Left colon (tissue), 2 donors: Measurements from ENCODE around the gene RNF214. TPM values are rescaled to one million over a fixed set of nuclear protein-coding genes. Genes with fewer than 3 reads are reported as not detected.
A peak's percentile ranks its signal among the peaks of the same experiment; 100 is the strongest.
"Not testable (repeated sequence)": the region's sequence is repeated elsewhere in the genome, so short reads cannot be mapped to it uniquely, and the experiment has no call there.

Source experiments
- ATAC-seq: fragments of 200-7000 bp; cut with Tn5 transposase; one replicate; pipeline ENCODE4 v1.9.1; 2020; ENCODE audit warnings: mild to moderate bottlenecking, moderate library complexity
- DNase-seq, 2 donors: peaks; one replicate each; pipeline ENCODE4 v3.0.0-alpha.2; 2020
- intact Hi-C, 2 donors: fragments of 100-400 bp; cut with DNase I in 1 of 2; cut with micrococcal nuclease in 1 of 2; formaldehyde crosslinking; loops; one replicate each; pipeline versions ENCODE4 v1.11.2 to v1.14.0; 2022; cut with DNase I, micrococcal nuclease
- total RNA-seq, 2 donors: library from RNA; stranded (reverse); fragmentation: NEBNext Ultra II Directional; extraction: Animal tissue kit (Norgen Biotek cat#: 25700); gene quantifications; one replicate each; pipeline ENCODE4 v1.2.1, GENCODE V29; 2021
- donor health status: DM: no; HTN: no; CAD: no.
- donor health status: DM: yes; HTN: yes; CAD: no.

Gene RNF214
- total RNA-seq, 2 donors from 2014 or later: 17.4 to 17.8 TPM

- intact Hi-C loops: no loop called here
- ATAC-seq: no peak
- DNase-seq: no peak
Observed at GRCh38 chr11:117258576-117258975, 26.1 kb downstream of the RNF214 start.

- intact Hi-C loops: no loop called here
- DNase-seq: no peak
- ATAC-seq: no peak
Observed at GRCh38 chr11:117259417-117259816, 26.9 kb downstream of the RNF214 start.

DNA sequence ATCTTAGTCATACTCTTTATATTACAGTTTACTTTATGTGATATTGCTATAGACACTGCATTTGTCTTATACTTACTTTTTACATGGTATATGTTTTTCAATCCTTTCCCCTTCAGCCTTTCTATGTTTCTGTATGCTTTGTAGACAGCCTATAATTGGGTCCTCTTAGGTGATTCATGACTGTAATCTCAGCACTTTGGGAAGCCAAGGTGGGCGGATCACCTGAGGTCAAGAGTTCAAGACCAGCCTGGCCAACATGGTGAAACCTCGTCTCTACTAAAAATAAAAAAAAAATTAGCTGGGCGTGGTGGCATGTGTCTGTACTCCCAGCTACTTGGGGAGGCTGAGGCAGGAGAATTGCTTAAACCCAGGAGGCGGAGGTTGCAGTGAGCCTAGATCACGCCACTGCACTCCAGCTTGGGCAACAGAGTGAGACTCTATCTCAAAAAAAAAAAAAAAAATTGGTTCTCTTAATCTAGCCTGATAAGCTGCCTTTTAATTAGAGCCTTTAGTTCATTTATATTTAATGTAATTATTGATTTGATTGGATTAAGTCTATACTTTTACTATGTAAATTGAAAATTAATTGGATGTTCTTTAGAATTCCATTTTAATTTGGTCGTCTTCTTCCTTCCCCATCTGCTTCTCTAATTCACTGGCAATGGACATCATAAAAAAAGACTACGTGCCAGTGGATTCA lies 32.3 kb downstream of the RNF214 start:
- intact Hi-C loops, ATAC-seq, DNase-seq: not testable (repeated sequence)

- intact Hi-C loops: no loop called here
- DNase-seq (no peak), ATAC-seq (no peak)
Observed at GRCh38 chr11:117265745-117266144, 33.3 kb downstream of the RNF214 start.

- DNase-seq (no peak), ATAC-seq (no peak)
- intact Hi-C loops: no loop called here
Observed at GRCh38 chr11:117269856-117270255, 37.4 kb downstream of the RNF214 start.

GRCh38 chr11:117271208-117271607 lies 38.7 kb downstream of the RNF214 start:
- no peak for ATAC-seq
- intact Hi-C loops: no loop called here
- DNase-seq: no peak

GRCh38 chr11:117272175-117272574 lies 39.7 kb downstream of the RNF214 start:
- ATAC-seq, intact Hi-C loops, DNase-seq: not testable (repeated sequence)

- ATAC-seq (no peak), DNase-seq (no peak)
- intact Hi-C loops: no loop called here
Observed at GRCh38 chr11:117273550-117274289, 41.2 kb downstream of the RNF214 start.

- intact Hi-C loops: no loop called here
- ATAC-seq (no peak), DNase-seq (no peak)
Observed at GRCh38 chr11:117278347-117278746, 45.9 kb downstream of the RNF214 start.

DNA sequence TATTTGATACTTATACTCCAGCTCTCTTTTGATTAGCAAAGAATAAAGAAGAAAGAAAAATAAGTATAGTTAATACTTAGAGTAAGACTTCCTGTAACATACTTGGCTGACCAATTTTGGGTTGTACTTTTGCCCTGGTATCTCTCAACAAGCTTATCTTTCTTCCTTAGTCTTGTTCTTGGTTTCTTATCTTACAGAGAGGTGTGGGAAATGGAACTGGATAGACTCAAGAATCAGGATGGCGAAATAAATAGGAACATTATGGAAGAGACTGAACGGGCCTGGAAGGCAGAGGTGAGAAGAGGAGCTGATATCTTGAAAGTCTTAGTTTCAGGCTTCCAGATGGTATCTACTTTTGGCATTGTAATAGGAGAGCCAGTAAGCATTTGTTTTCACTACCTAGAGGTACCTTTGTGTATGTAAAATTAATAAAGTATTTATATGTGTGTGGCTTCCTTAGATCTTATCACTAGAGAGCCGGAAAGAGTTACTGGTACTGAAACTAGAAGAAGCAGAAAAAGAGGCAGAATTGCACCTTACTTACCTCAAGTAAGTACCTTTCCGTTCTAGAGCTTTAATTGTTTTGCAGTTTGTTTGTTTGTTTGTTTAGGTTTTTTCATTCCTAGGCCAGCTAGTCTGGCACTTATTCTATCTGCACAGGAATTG lies 47.4 kb downstream of the RNF214 start:
- ATAC-seq (no peak), DNase-seq (no peak)
- intact Hi-C loops: no loop called here

DNA sequence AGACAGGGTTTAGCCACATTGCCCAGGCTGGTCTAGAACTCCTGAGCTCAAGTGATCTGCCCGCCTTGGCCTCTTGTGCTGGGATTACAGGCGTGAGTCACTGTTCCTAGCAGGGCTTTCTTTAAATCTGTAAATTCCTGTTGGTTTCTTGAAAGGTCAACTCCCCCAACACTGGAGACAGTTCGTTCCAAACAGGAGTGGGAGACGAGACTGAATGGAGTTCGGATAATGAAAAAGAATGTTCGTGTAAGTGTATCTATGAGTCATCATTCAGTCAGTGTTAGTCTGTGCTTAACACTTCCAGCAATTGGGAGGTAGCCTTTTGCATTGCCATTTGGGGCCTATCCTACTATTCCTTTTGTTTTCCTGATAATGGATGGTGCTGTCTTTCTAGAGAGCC lies 48.7 kb downstream of the RNF214 start:
- no peak for DNase-seq

DNA sequence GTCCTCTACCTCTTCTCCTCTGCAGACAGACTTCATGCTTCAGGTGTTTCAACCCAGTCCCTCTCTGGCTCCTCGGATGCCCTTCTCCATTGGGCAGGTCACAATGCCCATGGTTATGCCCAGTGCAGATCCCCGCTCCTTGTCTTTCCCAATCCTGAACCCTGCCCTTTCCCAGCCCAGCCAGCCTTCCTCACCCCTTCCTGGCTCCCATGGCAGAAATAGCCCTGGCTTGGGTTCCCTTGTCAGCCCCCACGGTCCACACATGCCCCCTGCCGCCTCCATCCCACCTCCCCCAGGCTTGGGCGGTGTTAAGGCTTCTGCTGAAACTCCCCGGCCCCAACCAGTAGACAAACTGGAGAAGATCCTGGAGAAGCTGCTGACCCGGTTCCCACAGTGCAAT lies 49.4 kb downstream of the RNF214 start:
- no peak for DNase-seq
- intact Hi-C loops: no loop called here
- no peak for ATAC-seq

More for the DNA sequence above, 48.7 kb downstream of the RNF214 start:
- ATAC-seq: no peak
- intact Hi-C loops: no loop called here

GRCh38 chr11:117282956-117283355 lies 50.5 kb downstream of the RNF214 start:
- no peak for ATAC-seq
- no peak for DNase-seq

DNA sequence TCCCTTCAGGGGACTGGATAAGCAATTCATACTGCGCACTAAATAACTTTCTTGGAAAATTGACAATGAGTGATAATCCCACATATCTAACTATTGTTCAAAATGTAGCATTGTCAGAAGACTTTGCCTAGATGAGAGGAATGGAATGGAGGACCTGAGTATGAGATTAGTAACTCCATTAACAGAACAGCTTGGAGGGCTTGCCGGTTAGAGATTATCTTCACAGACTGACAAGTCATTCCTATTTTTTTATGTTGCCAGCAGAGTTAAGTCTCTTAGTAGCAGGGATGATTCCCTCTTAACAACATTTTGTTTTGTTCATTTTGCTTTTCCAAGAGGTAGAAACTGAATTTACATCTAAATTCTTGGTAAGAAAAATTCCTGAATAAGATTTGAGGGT lies 51.6 kb downstream of the RNF214 start:
- ATAC-seq (no peak), DNase-seq (no peak)
- intact Hi-C loops: no loop called here

More at GRCh38 chr11:117282956-117283355, 50.5 kb downstream of the RNF214 start:
- intact Hi-C loops: no loop called here

- intact Hi-C loops: no loop called here
- no peak for ATAC-seq
- DNase-seq: no peak
Observed at GRCh38 chr11:117286588-117286987, 54.1 kb downstream of the RNF214 start.

GRCh38 chr11:117287668-117288067 lies 55.2 kb downstream of the RNF214 start:
- intact Hi-C loops: no loop called here
- ATAC-seq (peak; percentile 54), DNase-seq (no peak)

GRCh38 chr11:117289795-117290194 lies 57.3 kb downstream of the RNF214 start:
- no peak for DNase-seq
- ATAC-seq: no peak
- intact Hi-C loops: no loop called here

GRCh38 chr11:117290809-117291396 lies 58.4 kb downstream of the RNF214 start, which contains the start of gene BACE1-AS:
Gene BACE1-AS, plus strand, starts transcription at chr11:117291346.
- peak; percentile 18 for ATAC-seq
- DNase-seq: no peak
- intact Hi-C loops: no loop called here

DNA sequence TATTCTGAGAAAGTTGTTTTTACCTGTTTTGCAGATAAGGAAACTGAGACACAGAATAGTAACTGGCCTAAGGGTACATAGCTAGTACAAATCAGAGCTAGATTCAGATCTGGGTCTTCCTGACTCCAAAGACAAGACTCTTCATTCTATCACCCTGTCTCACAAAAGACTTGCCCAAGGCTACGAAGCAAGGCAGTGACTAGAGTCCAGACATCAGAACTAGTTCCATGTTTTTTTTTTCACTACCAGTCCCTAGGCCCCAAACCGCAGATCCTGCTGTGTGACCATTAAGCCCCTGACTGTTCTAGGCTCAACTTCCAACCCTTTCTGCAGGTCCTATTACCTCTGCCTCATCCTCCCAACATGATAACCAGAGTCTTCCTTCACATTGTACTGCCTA lies 60.1 kb downstream of the RNF214 start:
- DNase-seq (no peak), ATAC-seq (no peak)
- intact Hi-C loops: no loop called here
